Esophagus (tissue), 2 donors: ENCODE measurements around the gene TRIM69. TPM values are rescaled to one million over a fixed set of nuclear protein-coding genes. Genes with fewer than 3 reads are reported as not detected.
"Not testable (repeated sequence)": the region's sequence is repeated elsewhere in the genome, so short reads cannot be mapped to it uniquely, and the experiment has no call there.

Experiments used
- H3K27ac ChIP-seq, 2 donors: one replicate each; pipeline ENCODE4 v1.5.1; 2013; ENCODE audit warnings: low read depth in 2 of 2, mild to moderate bottlenecking in 2 of 2, inconsistent platforms in 1 of 2, low read length in 1 of 2, moderate library complexity in 1 of 2
- H3K27me3 ChIP-seq, 2 donors: one replicate each; pipeline ENCODE4 v1.6.1; 2013; ENCODE audit warnings: low read length in 2 of 2, control low read depth in 1 of 2, mild to moderate bottlenecking in 1 of 2; ENCODE audit not compliant: insufficient read depth in 2 of 2, control insufficient read depth in 1 of 2
- H3K36me3 ChIP-seq, 2 donors: one replicate each; pipeline ENCODE4 v1.6.1; 2013; ENCODE audit warnings: low read length in 1 of 2; ENCODE audit not compliant: control insufficient read depth in 2 of 2, insufficient read depth in 2 of 2
- H3K4me1 ChIP-seq, 2 donors: one replicate each; pipeline ENCODE4 v1.6.1; 2013; ENCODE audit warnings: low read length in 1 of 2; ENCODE audit not compliant: control insufficient read depth in 2 of 2, insufficient read depth in 2 of 2
- H3K4me3 ChIP-seq, 2 donors: one replicate each; pipeline ENCODE4 v1.5.1; 2013; ENCODE audit warnings: low read length in 2 of 2, mild to moderate bottlenecking in 2 of 2, low read depth in 1 of 2, moderate library complexity in 1 of 2
- H3K9me3 ChIP-seq, 2 donors: one replicate each; pipeline ENCODE4 v1.6.1; 2013; ENCODE audit warnings: mild to moderate bottlenecking in 2 of 2, low read depth in 1 of 2, low read length in 1 of 2, moderate library complexity in 1 of 2; ENCODE audit not compliant: control insufficient read depth in 2 of 2, insufficient read depth in 1 of 2
- WGBS, 2 donors: extraction: QIAGEN DNeasy Blood & Tissue Kit; methylation state at CpG; one replicate each; pipeline ENCODE4 v1.1.7; 2013; 5-methylcytosine and 5-hydroxymethylcytosine counted together
- polyA plus RNA-seq, 2 donors: library from polyadenylated mRNA; stranded (reverse); fragments of 200-250 nt; gene quantifications; one replicate each; pipeline ENCODE4 v1.2.3, GENCODE V29; 2013
- donor health status: healthy with polysubstance abuse.
- donor health status: Bipolar disorder and iron deficiency.

Gene TRIM69
- polyA plus RNA-seq, 2 donors = 9.4 to 11.1 TPM

- H3K9me3 ChIP-seq, H3K4me3 ChIP-seq, H3K36me3 ChIP-seq, H3K4me1 ChIP-seq, H3K27ac ChIP-seq, H3K27me3 ChIP-seq: not testable (repeated sequence)
- 74 to 82% methylated on average over 14 to 22 of the region's 24 CpGs for WGBS, 2 donors
These were observed 3.0 kb downstream of the TRIM69 start for GRCh38 chr15:44739222-44739847.

- not testable (repeated sequence) for H3K27me3 ChIP-seq, H3K36me3 ChIP-seq, H3K4me1 ChIP-seq, H3K27ac ChIP-seq, H3K9me3 ChIP-seq, H3K4me3 ChIP-seq
- WGBS, 2 donors = 82 to 95% methylated on average over 1 to 2 of the region's 2 CpGs
These were observed 7.1 kb downstream of the TRIM69 start for GRCh38 chr15:44743454-44743853.

GRCh38 chr15:44753345-44753744 is 17.0 kb downstream of the TRIM69 start:
- peaks cover 0 to 6% of the 10 kb centered on the region in 2 donors for H3K9me3 ChIP-seq
- H3K27me3 ChIP-seq = no peaks in the 10 kb centered on the region
- H3K36me3 ChIP-seq = no peaks in the 10 kb centered on the region
- 95 to 100% methylated on average over 1 of the region's 1 CpG for WGBS, 2 donors
- H3K4me3 ChIP-seq = no peak overlapping the region
- no peaks in the 10 kb centered on the region for H3K4me1 ChIP-seq
- H3K27ac ChIP-seq = no peak overlapping the region

- H3K4me3 ChIP-seq = no peak overlapping the region
- no peaks in the 10 kb centered on the region for H3K36me3 ChIP-seq
- H3K4me1 ChIP-seq = no peaks in the 10 kb centered on the region
- WGBS, 2 donors = 71 to 79% methylated on average over 2 of the region's 2 CpGs
- no peaks in the 10 kb centered on the region for H3K9me3 ChIP-seq
- H3K27ac ChIP-seq = no peak overlapping the region
- no peaks in the 10 kb centered on the region for H3K27me3 ChIP-seq
These were observed 26.9 kb downstream of the TRIM69 start for GRCh38 chr15:44763187-44763586.

- no peaks in the 10 kb centered on the region for H3K36me3 ChIP-seq
- H3K9me3 ChIP-seq = no peaks in the 10 kb centered on the region
- H3K4me3 ChIP-seq = no peak overlapping the region
- H3K27ac ChIP-seq = no peak overlapping the region
- WGBS, 2 donors = 64 to 79% methylated on average over 3 of the region's 3 CpGs
- no peaks in the 10 kb centered on the region for H3K4me1 ChIP-seq
- no peaks in the 10 kb centered on the region for H3K27me3 ChIP-seq
These were observed 27.5 kb downstream of the TRIM69 start for GRCh38 chr15:44763848-44764247.

- no peaks in the 10 kb centered on the region for H3K9me3 ChIP-seq
- H3K27me3 ChIP-seq = no peaks in the 10 kb centered on the region
- no peaks in the 10 kb centered on the region for H3K4me1 ChIP-seq
- H3K36me3 ChIP-seq = no peaks in the 10 kb centered on the region
- no peak overlapping the region for H3K27ac ChIP-seq
- WGBS, 2 donors = 36 to 38% methylated on average over 3 of the region's 3 CpGs
- no peak overlapping the region for H3K4me3 ChIP-seq
These were observed 28.7 kb downstream of the TRIM69 start for GRCh38 chr15:44765036-44765435.

GRCh38 chr15:44769521-44769920 is 33.2 kb downstream of the TRIM69 start:
- no peak overlapping the region for H3K27ac ChIP-seq
- WGBS, 2 donors = 83 to 87% methylated on average over 5 of the region's 5 CpGs
- H3K9me3 ChIP-seq = no peaks in the 10 kb centered on the region
- no peak overlapping the region for H3K4me3 ChIP-seq
- no peaks in the 10 kb centered on the region for H3K27me3 ChIP-seq
- H3K36me3 ChIP-seq = no peaks in the 10 kb centered on the region
- H3K4me1 ChIP-seq = no peaks in the 10 kb centered on the region

GRCh38 chr15:44770715-44771114 is 34.4 kb downstream of the TRIM69 start:
- not testable (repeated sequence) for H3K27ac ChIP-seq, H3K9me3 ChIP-seq, H3K36me3 ChIP-seq, H3K4me1 ChIP-seq, H3K27me3 ChIP-seq, H3K4me3 ChIP-seq
- WGBS, 2 donors = 76 to 83% methylated on average over 5 of the region's 5 CpGs

- H3K27me3 ChIP-seq = no peaks in the 10 kb centered on the region
- H3K4me3 ChIP-seq = no peak overlapping the region
- WGBS, 2 donors = 62 to 64% methylated on average over 4 of the region's 4 CpGs
- no peaks in the 10 kb centered on the region for H3K9me3 ChIP-seq
- H3K27ac ChIP-seq = no peak overlapping the region
- H3K4me1 ChIP-seq = no peaks in the 10 kb centered on the region
- no peaks in the 10 kb centered on the region for H3K36me3 ChIP-seq
These were observed 39.6 kb downstream of the TRIM69 start for GRCh38 chr15:44775953-44776352.

- H3K36me3 ChIP-seq = no peaks in the 10 kb centered on the region
- H3K4me1 ChIP-seq = no peaks in the 10 kb centered on the region
- no peaks in the 10 kb centered on the region for H3K27me3 ChIP-seq
- no peak overlapping the region for H3K4me3 ChIP-seq
- H3K9me3 ChIP-seq = no peaks in the 10 kb centered on the region
- WGBS, 2 donors = 96 to 99% methylated on average over 2 of the region's 2 CpGs
- no peak overlapping the region for H3K27ac ChIP-seq
These were observed 43.4 kb downstream of the TRIM69 start for GRCh38 chr15:44779761-44780160.
